GM21737 (cell line): ENCODE results near the gene IRF2BP2.
"Not testable (repeated sequence)": the region's sequence is repeated elsewhere in the genome, so short reads cannot be mapped to it uniquely, and the experiment has no call there.

Experiments used
- ATAC-seq: cut with Tn5 transposase; IDR thresholded peaks from one replicate; pipeline ENCODE4 v1.9.1; 2021; ENCODE audit warnings: mild to moderate bottlenecking, moderate library complexity; ENCODE audit not compliant: unreplicated experiment

The IRF2BP2 gene

DNA sequence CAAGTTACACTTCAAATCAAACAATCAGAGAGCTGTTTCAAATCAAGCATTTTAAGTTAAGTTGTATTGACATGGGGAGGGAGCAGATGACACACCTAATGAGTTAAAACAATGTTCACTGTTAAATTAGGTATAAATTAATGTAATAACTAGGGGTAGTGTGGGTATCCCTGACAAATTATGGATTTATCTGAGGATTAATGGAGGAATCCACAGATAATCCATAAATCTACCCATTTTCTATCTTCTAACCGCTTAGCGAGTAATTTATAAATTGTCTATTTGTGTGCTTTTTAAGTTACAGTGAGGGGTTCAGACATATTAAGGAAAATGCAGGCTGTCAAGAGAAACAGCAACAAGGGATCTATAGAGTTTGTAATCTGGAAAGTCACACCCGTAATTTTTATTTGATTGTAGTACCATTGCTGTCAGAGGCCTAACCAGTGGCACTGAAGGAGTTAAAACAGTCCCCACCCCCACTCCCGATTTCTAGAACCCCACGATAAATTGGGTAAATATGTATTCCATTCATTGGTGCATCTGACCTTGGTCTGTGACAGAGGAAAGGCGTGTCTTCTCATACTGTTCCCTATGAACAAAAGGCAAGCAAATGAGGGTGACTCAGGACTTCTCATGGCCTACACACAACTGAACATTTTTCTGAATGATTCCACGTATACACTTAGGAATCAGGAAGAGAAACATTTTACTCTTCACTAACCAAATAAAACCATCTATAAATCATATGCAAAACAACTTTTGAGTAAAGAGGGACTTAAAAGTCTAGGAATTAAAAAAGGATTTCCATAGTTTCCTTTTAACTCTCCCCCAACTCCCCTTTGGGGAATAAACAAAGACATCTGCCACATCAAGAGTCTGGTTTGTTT, 7.4 kb downstream of the IRF2BP2 start:
- no peak for ATAC-seq

GRCh38 chr1:234601301-234602017, 8.5 kb downstream of the IRF2BP2 start:
- ATAC-seq, result peak; percentile 26

DNA sequence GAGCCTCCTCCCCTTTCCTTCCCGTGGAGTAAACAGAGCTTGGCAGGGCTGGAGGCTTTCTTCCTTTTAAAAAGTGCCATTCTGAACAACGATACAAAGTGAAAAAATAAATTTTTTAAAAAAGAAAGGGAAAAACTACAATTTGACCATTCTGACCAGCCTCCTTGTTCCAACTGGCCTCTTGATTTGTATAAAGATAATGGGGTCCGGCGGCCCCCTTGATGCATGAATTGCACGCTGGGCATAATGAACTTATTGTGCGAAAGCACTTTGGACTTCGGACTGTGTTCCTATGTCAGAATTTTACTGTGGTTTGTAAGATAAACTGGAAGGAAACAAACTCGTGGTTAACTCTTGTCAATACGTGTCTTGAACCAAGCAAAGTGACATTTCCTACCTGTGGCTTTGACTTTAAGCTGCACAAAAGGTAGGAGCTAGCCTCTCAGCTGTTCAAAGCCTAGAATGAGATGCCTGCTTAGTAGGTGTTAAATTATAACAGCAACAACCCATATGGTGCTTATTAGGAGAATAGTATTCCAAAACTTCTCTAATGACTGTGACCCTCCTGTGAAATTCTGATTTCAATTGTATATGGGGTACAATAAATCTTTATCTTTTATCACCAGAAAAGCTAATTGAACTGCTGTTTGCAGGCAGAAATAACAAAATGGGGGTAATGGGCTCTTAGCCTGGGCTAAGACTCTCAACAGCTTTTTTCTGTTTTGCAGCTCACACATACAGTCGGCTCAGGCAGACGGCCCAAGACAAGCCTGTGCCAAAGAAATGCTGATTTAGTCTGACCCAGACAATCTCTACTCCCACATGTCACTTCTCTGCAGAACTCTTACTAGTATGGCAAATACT, 9.3 kb downstream of the IRF2BP2 start:
- ATAC-seq, result no peak

GRCh38 chr1:234599617-234600417, 10.2 kb downstream of the IRF2BP2 start:
- peak; percentile 52 for ATAC-seq

GRCh38 chr1:234598974-234599616, 10.9 kb downstream of the IRF2BP2 start:
- ATAC-seq, result no peak

DNA sequence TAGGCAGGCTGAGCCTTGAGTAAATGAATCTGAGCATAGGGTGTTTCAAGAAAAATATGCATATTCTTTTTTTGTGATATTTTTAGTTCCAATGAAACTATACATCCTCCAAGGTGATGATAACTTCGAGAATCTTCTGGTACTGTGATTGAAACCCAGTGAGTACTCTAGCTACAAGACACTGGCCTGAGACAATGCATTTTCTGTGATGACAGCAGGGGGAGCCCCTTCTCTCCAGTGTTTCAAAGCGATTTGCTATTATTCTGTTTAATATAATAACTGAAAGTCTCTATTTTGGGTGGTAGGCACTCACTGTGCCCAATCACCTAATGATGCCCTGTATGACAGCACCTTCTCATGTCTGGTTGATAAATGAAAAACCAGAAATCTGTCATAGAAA, 12.1 kb downstream of the IRF2BP2 start:
- ATAC-seq, result no peak

DNA sequence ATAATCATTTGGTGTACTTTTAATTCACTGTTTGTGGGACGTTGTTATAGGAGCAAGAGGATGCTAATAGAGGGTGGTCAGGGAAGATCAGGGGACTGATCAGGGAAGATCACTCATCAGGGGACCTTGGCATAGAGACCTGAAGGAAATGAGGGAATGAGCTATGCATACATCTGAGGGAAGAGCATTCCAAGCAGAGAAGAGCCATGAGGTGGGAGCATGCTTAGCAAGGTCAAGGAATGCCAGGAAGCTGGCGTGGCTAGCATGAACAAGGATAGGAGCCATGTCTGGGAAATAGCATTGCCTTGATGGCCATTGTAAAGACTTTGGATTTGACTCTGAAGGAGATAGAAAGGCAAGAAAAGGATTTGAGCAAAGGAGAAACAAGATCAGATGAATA, 14.1 kb downstream of the IRF2BP2 start:
- no peak for ATAC-seq

GRCh38 chr1:234594575-234594974, 15.4 kb downstream of the IRF2BP2 start:
- not testable (repeated sequence) for ATAC-seq

DNA sequence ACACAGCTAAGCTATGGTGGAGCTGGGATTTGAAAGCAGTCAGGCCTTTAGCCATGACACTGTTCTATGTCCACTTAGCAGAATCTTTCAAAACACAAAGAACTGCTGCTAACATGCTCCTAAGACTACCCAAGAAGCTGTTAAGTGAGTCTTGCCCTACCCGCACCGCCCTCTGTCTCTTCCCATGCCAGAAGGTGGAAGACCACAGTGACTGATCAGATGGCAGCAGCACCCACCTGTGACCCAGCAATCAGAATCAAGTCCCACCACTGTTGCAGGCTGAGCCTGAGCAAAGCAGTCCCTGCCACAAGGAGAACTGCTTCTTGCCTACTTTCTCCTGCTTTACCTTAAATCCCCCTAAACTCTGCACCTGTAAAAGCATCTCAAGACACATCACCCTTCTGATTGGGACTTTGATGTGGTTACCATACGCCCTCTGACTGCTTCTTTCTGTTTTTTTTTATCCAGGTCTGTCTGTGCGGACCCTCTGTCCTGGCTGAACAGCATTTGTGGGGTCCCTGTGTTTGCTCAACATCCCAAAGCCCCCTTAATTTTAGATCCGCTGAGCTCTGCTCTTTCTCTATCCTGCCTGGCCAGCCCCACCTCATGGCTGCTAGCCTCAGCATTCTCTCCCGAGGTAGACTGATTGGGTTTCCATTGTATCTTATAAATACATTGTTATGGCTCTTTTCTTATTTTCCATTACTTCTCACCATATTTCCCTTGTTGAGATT, 16.0 kb downstream of the IRF2BP2 start:
- no peak for ATAC-seq

- ATAC-seq, result no peak
Measured at GRCh38 chr1:234593109-234593508, 16.9 kb downstream of the IRF2BP2 start.

DNA sequence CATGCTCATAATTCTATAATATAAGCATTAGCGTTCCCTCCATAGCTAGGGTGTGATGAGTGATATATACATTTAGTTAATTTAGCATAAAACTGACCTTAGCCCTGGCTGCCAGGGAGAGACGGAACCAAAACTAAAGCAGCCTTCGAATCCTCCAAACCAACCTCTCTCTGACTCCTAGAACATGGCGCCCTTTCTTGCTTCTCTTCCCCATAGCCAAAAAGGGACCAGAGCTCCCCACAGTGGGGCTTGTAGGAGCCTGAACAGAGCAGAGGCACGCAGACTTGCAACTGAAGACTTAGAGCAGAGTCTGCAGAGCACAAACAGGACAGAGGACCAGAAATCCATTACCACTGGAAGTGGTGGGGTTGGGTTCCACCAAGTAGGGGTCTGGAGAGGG, 17.7 kb downstream of the IRF2BP2 start:
- no peak for ATAC-seq

DNA sequence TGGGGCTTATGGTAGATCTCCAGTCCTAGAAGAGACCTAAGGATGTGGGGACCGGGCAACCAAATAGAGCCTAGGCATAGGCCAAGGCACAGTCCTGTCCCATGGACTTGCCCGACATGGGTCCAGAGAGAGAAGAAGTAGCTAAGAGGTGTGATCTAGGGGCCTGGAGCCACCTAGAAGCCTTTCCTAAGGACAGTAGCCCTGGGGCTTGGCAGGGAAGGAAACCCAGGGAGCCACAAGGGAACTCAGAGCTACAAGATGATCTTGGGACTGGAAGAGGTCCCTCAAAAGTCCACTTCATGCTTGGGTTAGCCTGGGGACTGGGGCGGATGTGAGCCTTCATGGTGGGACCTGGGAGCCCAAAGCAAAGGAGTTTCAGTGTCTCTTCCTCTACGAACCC, 18.8 kb downstream of the IRF2BP2 start:
- no peak for ATAC-seq

GRCh38 chr1:234589854-234590620, 19.9 kb downstream of the IRF2BP2 start:
- no peak for ATAC-seq

- ATAC-seq, result no peak
Measured at GRCh38 chr1:234589064-234589800, 20.7 kb downstream of the IRF2BP2 start.

- no peak for ATAC-seq
Measured at GRCh38 chr1:234588386-234588785, 21.6 kb downstream of the IRF2BP2 start.

- no peak for ATAC-seq
Measured at GRCh38 chr1:234586892-234587485, 23.0 kb downstream of the IRF2BP2 start.

- no peak for ATAC-seq
Measured at GRCh38 chr1:234586304-234586703, 23.7 kb downstream of the IRF2BP2 start.
